GM23248 (cell line): Measurements from ENCODE around the gene SNUPN. TPM values are rescaled to one million over a fixed set of nuclear protein-coding genes. Genes with fewer than 3 reads are reported as not detected.

ENCODE experiments used
- DNase-seq: peaks from one replicate; pipeline ENCODE4 v3.0.0-alpha.2; 2015
- H2AFZ ChIP-seq: fragments of 200-600 bp; sonication (generic); 2 replicates; pipeline ENCODE4 v1.6.1; 2016; ENCODE audit warnings: antibody characterized with exemption
- H3F3A ChIP-seq: fragments of 200-600 bp; sonication (generic); 2 replicates; pipeline ENCODE4 v1.6.1; 2016; ENCODE audit warnings: mild to moderate bottlenecking, antibody characterized with exemption, mixed run types; ENCODE audit not compliant: insufficient read depth
- H3K27ac ChIP-seq: fragments of 200-600 bp; sonication (generic); 2 replicates; pipeline ENCODE4 v1.5.1; 2016; ENCODE audit warnings: mild to moderate bottlenecking
- H3K27me3 ChIP-seq: fragments of 200-600 bp; sonication (generic); replicated peaks from 2 replicates; pipeline ENCODE4 v1.6.1; 2016; ENCODE audit warnings: mild to moderate bottlenecking; ENCODE audit not compliant: insufficient read depth
- H3K36me3 ChIP-seq: fragments of 200-600 bp; sonication (generic); 2 replicates; pipeline ENCODE4 v1.6.1; 2016; ENCODE audit warnings: low read depth, mild to moderate bottlenecking
- H3K4me1 ChIP-seq: fragments of 200-600 bp; sonication (generic); 2 replicates; pipeline ENCODE4 v1.6.1; 2016; ENCODE audit warnings: mild to moderate bottlenecking; ENCODE audit not compliant: insufficient read depth
- H3K4me2 ChIP-seq: fragments of 200-600 bp; sonication (generic); one replicate; pipeline ENCODE4 v1.6.1; 2016; ENCODE audit warnings: mild to moderate bottlenecking; ENCODE audit not compliant: unreplicated experiment
- H3K4me3 ChIP-seq: fragments of 200-600 bp; sonication (generic); 2 replicates; pipeline ENCODE4 v1.5.1; 2016; ENCODE audit warnings: mild to moderate bottlenecking
- H3K79me2 ChIP-seq: fragments of 200-600 bp; sonication (generic); 2 replicates; pipeline ENCODE4 v1.6.1; 2016; ENCODE audit warnings: mild to moderate bottlenecking; ENCODE audit not compliant: insufficient read depth
- H3K9ac ChIP-seq: fragments of 200-600 bp; sonication (generic); 2 replicates; pipeline ENCODE4 v1.6.1; 2016; ENCODE audit warnings: mild to moderate bottlenecking
- H3K9me2 ChIP-seq: fragments of 200-600 bp; sonication (generic); 2 replicates; pipeline ENCODE4 v1.6.1; 2016; ENCODE audit warnings: mixed run types, mild to moderate bottlenecking, moderate library complexity; ENCODE audit not compliant: insufficient read depth
- H3K9me3 ChIP-seq: fragments of 200-600 bp; sonication (generic); one replicate; pipeline ENCODE4 v1.6.1; 2017; ENCODE audit warnings: low read depth
- H4K20me1 ChIP-seq: fragments of 200-600 bp; sonication (generic); 2 replicates; pipeline ENCODE4 v1.6.0; 2016; ENCODE audit not compliant: insufficient read depth
- EZH2 ChIP-seq: fragments of 200-600 bp; sonication (generic); IDR thresholded peaks from 2 replicates; pipeline ENCODE4 v1.6.1; 2018; ENCODE audit warnings: antibody characterized with exemption, mild to moderate bottlenecking; ENCODE audit not compliant: insufficient read depth, poor library complexity, severe bottlenecking
- EZH2phosphoT487 ChIP-seq: fragments of 200-600 bp; sonication (generic); IDR thresholded peaks from 2 replicates; pipeline ENCODE4 v1.6.1; 2018; ENCODE audit warnings: antibody characterized with exemption, moderate library complexity, mild to moderate bottlenecking, low read depth; ENCODE audit not compliant: insufficient read depth
- WGBS, 2 experiments: methylation state at CpG; one replicate each; pipeline ENCODE4 v1.1.6; 2015 to 2017; ENCODE audit warnings: low lambda C conversion rate in 2 of 2, low coverage in 1 of 2; ENCODE audit errors: missing lambda C conversion rate in 2 of 2; 5-methylcytosine and 5-hydroxymethylcytosine counted together
- in situ Hi-C: fragments of 300-500 bp; cut with MboI; formaldehyde crosslinking; loops from 2 replicates; pipeline ENCODE4 v1.15.0; 2020
- polyA plus RNA-seq: library from polyadenylated mRNA; unstranded; fragments of >200 nt; fragmentation: Nextera tagmentation; extraction: Ambion mirVana; gene quantifications from 2 replicates; pipeline ENCODE4 v1.2.1, GENCODE V29; 2016
- total RNA-seq: library from RNA; depleted of rRNA; stranded (reverse); fragments of >200 nt; shearing (Covaris generic); gene quantifications from 2 replicates; pipeline ENCODE4 v1.2.3, GENCODE V29; 2014; rRNA removed

The SNUPN gene
- total and polyA plus RNA-seq, 2 experiments from 2014 or later, result 33.5 to 38.0 TPM

DNA sequence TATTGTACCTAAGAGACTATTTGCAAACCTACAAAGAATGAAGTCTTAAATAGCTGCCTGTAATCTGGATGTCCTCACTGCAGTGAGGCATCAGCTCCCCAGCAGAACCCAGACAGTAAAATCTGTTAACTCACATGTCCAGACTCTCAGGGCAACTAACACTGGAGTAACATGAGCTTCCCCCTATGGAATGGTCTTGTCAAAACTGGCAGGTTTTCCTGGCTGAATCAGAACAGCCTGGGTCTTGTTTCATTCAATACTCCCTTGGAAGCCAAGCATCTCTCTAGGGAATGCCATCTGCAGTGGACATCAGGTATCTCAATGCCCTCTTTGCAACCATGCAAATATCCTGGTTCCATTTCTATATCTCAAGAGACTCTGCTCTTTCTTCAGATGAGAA is 70.8 kb downstream of the SNUPN start:
- no peak overlapping the region for H3K4me3 ChIP-seq
- H3K79me2 ChIP-seq, result peaks cover 88% of the 10 kb centered on the region
- H3K4me2 ChIP-seq, result no peak overlapping the region
- in situ Hi-C loops, result no loop called here
- peak overlapping the region; percentile 39 for H3K27ac ChIP-seq
- 0 out of 2 replicates have a peak, but pooled peaks cover 3% of the 10 kb centered on the region for H4K20me1 ChIP-seq
- no peak overlapping the region for H2AFZ ChIP-seq
- H3K9ac ChIP-seq, result no peak overlapping the region
- TF ChIP-seq EZH2phosphoT487 (no peak), EZH2 (no peak)
- no peaks in the 10 kb centered on the region for H3K36me3 ChIP-seq
- no peaks in the 10 kb centered on the region for H3K27me3 ChIP-seq
- peaks cover 9% of the 10 kb centered on the region; the same call in 1 of the 2 replicates for H3F3A ChIP-seq
- H3K4me1 ChIP-seq, result no peaks in the 10 kb centered on the region
- no peaks in the 10 kb centered on the region for H3K9me2 ChIP-seq
- H3K9me3 ChIP-seq, result no peaks in the 10 kb centered on the region
- DNase-seq, result peak; percentile 79

GRCh38 chr15:75553659-75554058 is 71.9 kb downstream of the SNUPN start:
- no peaks in the 10 kb centered on the region for H3K9me3 ChIP-seq
- H3K4me2 ChIP-seq, result no peak overlapping the region
- no peaks in the 10 kb centered on the region for H3K27me3 ChIP-seq
- H3K79me2 ChIP-seq, result peaks cover 97% of the 10 kb centered on the region
- H3F3A ChIP-seq, result peaks cover 9% of the 10 kb centered on the region; the same call in 1 of the 2 replicates
- no peak overlapping the region for H2AFZ ChIP-seq
- H3K27ac ChIP-seq, result no peak overlapping the region
- H3K4me3 ChIP-seq, result no peak overlapping the region
- H4K20me1 ChIP-seq, result peaks cover 8% of the 10 kb centered on the region; the same call in 1 of the 2 replicates
- H3K36me3 ChIP-seq, result no peaks in the 10 kb centered on the region
- H3K4me1 ChIP-seq, result no peaks in the 10 kb centered on the region
- in situ Hi-C loops, result no loop called here
- no peaks in the 10 kb centered on the region for H3K9me2 ChIP-seq
- no peak for TF ChIP-seq EZH2phosphoT487
- TF ChIP-seq EZH2, result no peak
- no peak for DNase-seq
- H3K9ac ChIP-seq, result no peak overlapping the region

DNA sequence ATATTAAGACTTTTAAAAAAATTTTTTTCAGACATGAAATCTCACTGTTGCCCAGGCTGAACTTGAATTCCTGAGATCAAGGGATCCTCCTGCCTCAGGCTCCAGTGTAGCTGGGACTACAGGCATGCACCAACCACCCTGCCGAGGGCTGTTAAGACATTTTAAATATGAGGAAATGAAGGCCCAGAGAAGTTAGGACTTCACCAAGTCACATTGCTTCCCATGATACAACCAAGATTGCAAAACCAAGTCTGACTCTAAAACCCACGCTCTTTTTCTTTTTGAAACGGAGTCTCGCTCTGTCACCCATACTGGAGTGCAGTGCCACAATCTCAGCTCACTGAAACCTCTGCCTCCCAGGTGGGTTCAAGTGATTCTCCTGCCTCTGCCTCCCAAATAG is 74.4 kb downstream of the SNUPN start:
- in situ Hi-C loops, result no loop called here
- no peak overlapping the region for H3K27ac ChIP-seq
- H3K9ac ChIP-seq, result no peak overlapping the region
- H3K36me3 ChIP-seq, result no peaks in the 10 kb centered on the region
- H3K4me1 ChIP-seq, result no peaks in the 10 kb centered on the region
- TF ChIP-seq EZH2phosphoT487 (no peak), EZH2 (no peak)
- H3K9me2 ChIP-seq, result no peaks in the 10 kb centered on the region
- no peak overlapping the region for H3K4me2 ChIP-seq
- no peaks in the 10 kb centered on the region for H3K9me3 ChIP-seq
- WGBS, 2 experiments, result 98 to 99% methylated on average over 4 of the region's 4 CpGs
- no peak for DNase-seq
- peaks cover 9% of the 10 kb centered on the region; the same call in 1 of the 2 replicates for H3F3A ChIP-seq
- no peaks in the 10 kb centered on the region for H3K27me3 ChIP-seq
- H4K20me1 ChIP-seq, result peaks cover 11% of the 10 kb centered on the region; the same call in 1 of the 2 replicates
- peaks cover 100% of the 10 kb centered on the region for H3K79me2 ChIP-seq
- no peak overlapping the region for H2AFZ ChIP-seq
- no peak overlapping the region for H3K4me3 ChIP-seq

Other genes starting within 250 kb of the SNUPN start
- gene SIN3A, start 174.0 kb downstream of the SNUPN start, total RNA-seq, result 27.7 and 34.8 TPM in 2 replicates
- gene SIN3A, start 174.0 kb downstream of the SNUPN start, polyA plus RNA-seq, result 11.7 and 13.9 TPM in 2 replicates
- 28.8 and 30.6 TPM in 2 replicates for gene PTPN9, start 46.4 kb downstream of the SNUPN start, total RNA-seq
- gene PTPN9, start 46.4 kb downstream of the SNUPN start, polyA plus RNA-seq, result 17.6 and 19.9 TPM in 2 replicates
- 138 and 154 TPM in 2 replicates for gene IMP3, start 14.5 kb upstream of the SNUPN start, total RNA-seq
- 103 and 105 TPM in 2 replicates for gene IMP3, start 14.5 kb upstream of the SNUPN start, polyA plus RNA-seq
- 22.9 and 28.7 TPM in 2 replicates for gene SNX33, start 22.2 kb upstream of the SNUPN start, total RNA-seq
- 13.0 and 13.1 TPM in 2 replicates for gene SNX33, start 22.2 kb upstream of the SNUPN start, polyA plus RNA-seq
- 25.8 and 27.6 TPM in 2 replicates for gene CSPG4, start 87.1 kb upstream of the SNUPN start, total RNA-seq
- gene CSPG4, start 87.1 kb upstream of the SNUPN start, polyA plus RNA-seq, result 5.3 and 5.6 TPM in 2 replicates
- gene UBE2Q2, start 217.7 kb upstream of the SNUPN start, total RNA-seq, result 55.4 and 63.6 TPM in 2 replicates
- gene UBE2Q2, start 217.7 kb upstream of the SNUPN start, polyA plus RNA-seq, result 41.8 and 44.1 TPM in 2 replicates